ENCODE data around the gene NPY4R.
"Not testable (repeated sequence)": the region's sequence is repeated elsewhere in the genome, so short reads cannot be mapped to it uniquely, and the experiment has no call there.

DNA sequence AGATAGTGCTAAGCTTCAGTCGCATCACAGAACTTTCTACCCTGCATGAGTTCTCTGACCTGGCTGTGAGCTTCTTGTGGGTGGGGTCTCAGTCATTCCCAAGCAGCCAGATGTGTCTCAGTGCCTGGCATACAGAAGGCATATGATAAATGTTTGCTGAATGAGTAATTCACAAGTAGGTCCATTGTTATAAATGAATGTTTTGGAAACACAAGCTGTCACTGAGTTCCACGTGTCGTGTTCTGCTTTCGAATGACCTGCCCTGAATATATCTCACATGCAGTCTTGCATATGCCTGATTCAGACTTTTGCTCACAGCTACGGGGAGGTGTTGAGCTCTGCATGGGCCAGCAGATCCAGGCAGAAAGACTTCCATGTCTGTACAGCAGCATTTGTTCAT, 46.2 kb upstream of the NPY4R start:
- not testable (repeated sequence) for TF ChIP-seq CTCF (IDR thresholded peaks at IDR 0.05; ENCODE audit: low read depth, low read length); POLR2A (IDR thresholded peaks at IDR 0.05; ENCODE audit: extremely low read depth, insufficient read length); MAX (IDR thresholded peaks at IDR 0.05; ENCODE audit: low read depth, low read length); MYC (IDR thresholded peaks at IDR 0.05; ENCODE audit: low read depth, low read length)

Measured in NB4 (cell line).